Body of pancreas (tissue), 4 donors: Measurements from ENCODE around the gene NEDD4. TPM values are rescaled to one million over a fixed set of nuclear protein-coding genes. Genes with fewer than 3 reads are reported as not detected.
"Not testable (repeated sequence)": the region's sequence is repeated elsewhere in the genome, so short reads cannot be mapped to it uniquely, and the experiment has no call there.

Experiments used
- ATAC-seq: fragments of 150-250 bp; one replicate; pipeline ENCODE4 v1.9.1; 2016
- DNase-seq, 4 donors: peaks; one replicate each; pipeline ENCODE4 v3.0.0-alpha.2; 2019
- H3K27ac ChIP-seq, 4 donors: fragments of 200-600 bp; sonication (generic); 1 replicate in 3 of 4; 2 replicates in 1 of 4; pipeline versions ENCODE4 v1.5.1 to v1.6.1; 2016 to 2019; ENCODE audit warnings: mild to moderate bottlenecking in 1 of 4, mixed read lengths in 1 of 4, moderate library complexity in 1 of 4
- H3K27me3 ChIP-seq, 2 donors: fragments of 200-600 bp; sonication (generic); one replicate each; pipeline ENCODE4 v1.6.0; 2016; ENCODE audit warnings: mild to moderate bottlenecking in 1 of 2
- H3K36me3 ChIP-seq, 2 donors: fragments of 200-600 bp; sonication (generic); replicated peaks in 1 of 2; 2 replicates each; pipeline ENCODE4 v1.5.1; 2016; ENCODE audit warnings: low read depth in 2 of 2; ENCODE audit not compliant: insufficient read depth in 1 of 2
- H3K4me1 ChIP-seq: fragments of 200-600 bp; sonication (generic); one replicate; pipeline ENCODE4 v1.6.0; 2016
- H3K4me3 ChIP-seq, 2 donors: fragments of 200-600 bp; sonication (generic); 1 replicate in 1 of 2; 2 replicates in 1 of 2; pipeline ENCODE4 v1.5.1; 2016 to 2019
- H3K9me3 ChIP-seq, 3 donors: fragments of 200-600 bp; sonication (generic); 1 replicate in 2 of 3; 2 replicates in 1 of 3; pipeline ENCODE4 v1.5.1; 2016
- POLR2A ChIP-seq, 3 donors: fragments of 450-650 bp; IDR thresholded peaks; one replicate each; pipeline ENCODE4 v1.6.1; 2016; ENCODE audit warnings: antibody characterized with exemption in 3 of 3, mild to moderate bottlenecking in 2 of 3
- whole genome bisulfite sequencing, 2 donors: methylation state at CpG; one replicate each; pipeline ENCODE4 v1.1.5; 2017; 5-methylcytosine and 5-hydroxymethylcytosine counted together
- intact Hi-C: fragments of 100-400 bp; cut with DNase I; formaldehyde crosslinking; loops from one replicate; pipeline ENCODE4 v1.15.1; 2023
- total RNA-seq, 2 donors: library from RNA; depleted of rRNA; stranded (reverse); fragments of >200 nt; gene quantifications; one replicate each; pipeline ENCODE4 v1.1.0, GENCODE V29; 2016
- TF ChIP-seq, protein P1 (sequence below), 7 experiments: fragments of 450-650 bp in 4 of 7; fragments of 200-600 bp in 3 of 7; sonication (generic) in 3 of 7; IDR thresholded peaks; one replicate each; pipeline ENCODE4 v1.5.1; 2016 to 2019; ENCODE audit warnings: antibody characterized with exemption in 7 of 7

The NEDD4 gene
- total RNA-seq, 2 donors from 2014 or later: 3.0 to 8.0 TPM

DNA sequence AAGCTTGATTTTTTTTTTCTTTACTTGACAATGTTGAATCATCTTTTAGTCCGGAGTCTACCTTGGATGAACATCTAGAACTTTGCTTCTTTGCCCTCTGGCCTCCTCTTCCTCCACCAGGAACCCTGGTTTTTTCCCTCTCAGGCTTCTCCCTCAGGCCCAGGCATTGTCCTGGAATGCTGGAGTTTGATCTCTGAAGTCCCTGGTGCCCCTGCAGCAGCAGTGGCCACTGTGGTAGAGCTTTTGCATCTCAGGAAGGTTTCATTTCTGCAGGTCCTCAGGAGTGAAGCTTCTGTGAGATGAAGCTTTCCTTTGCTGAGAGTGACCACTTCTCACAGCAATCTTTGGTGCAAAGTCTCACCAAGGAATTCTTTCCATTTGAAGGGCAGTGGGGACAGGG, 39.0 kb upstream of the NEDD4 start:
- H3K9me3 ChIP-seq: no peaks in the 10 kb centered on the region
- DNase-seq: no peak
- no peak overlapping the region for H3K27ac ChIP-seq
- WGBS, 2 donors: 88 to 94% methylated on average over 1 of the region's 1 CpG
- intact Hi-C loops: no loop called here
- no peaks in the 10 kb centered on the region for H3K4me1 ChIP-seq
- no peaks in the 10 kb centered on the region for H3K27me3 ChIP-seq
- ATAC-seq: no peak
- H3K4me3 ChIP-seq: no peak overlapping the region
- H3K36me3 ChIP-seq: no peaks in the 10 kb centered on the region
- TF ChIP-seq POLR2A (IDR thresholded peaks at IDR 0.05): no peak
- TF ChIP-seq, protein P1, sequence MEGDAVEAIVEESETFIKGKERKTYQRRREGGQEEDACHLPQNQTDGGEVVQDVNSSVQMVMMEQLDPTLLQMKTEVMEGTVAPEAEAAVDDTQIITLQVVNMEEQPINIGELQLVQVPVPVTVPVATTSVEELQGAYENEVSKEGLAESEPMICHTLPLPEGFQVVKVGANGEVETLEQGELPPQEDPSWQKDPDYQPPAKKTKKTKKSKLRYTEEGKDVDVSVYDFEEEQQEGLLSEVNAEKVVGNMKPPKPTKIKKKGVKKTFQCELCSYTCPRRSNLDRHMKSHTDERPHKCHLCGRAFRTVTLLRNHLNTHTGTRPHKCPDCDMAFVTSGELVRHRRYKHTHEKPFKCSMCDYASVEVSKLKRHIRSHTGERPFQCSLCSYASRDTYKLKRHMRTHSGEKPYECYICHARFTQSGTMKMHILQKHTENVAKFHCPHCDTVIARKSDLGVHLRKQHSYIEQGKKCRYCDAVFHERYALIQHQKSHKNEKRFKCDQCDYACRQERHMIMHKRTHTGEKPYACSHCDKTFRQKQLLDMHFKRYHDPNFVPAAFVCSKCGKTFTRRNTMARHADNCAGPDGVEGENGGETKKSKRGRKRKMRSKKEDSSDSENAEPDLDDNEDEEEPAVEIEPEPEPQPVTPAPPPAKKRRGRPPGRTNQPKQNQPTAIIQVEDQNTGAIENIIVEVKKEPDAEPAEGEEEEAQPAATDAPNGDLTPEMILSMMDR (IDR thresholded peaks at IDR 0.05): no peak

GRCh38 chr15:56031836-56032235, 38.4 kb upstream of the NEDD4 start:
- intact Hi-C loops: no loop called here
- no peaks in the 10 kb centered on the region for H3K4me1 ChIP-seq
- H3K9me3 ChIP-seq: no peaks in the 10 kb centered on the region
- 64 to 73% methylated on average over 6 of the region's 6 CpGs for WGBS, 2 donors
- DNase-seq: no peak
- no peak for TF ChIP-seq POLR2A (IDR thresholded peaks at IDR 0.05)
- TF ChIP-seq, protein P1 (IDR thresholded peaks at IDR 0.05): no peak
- ATAC-seq: no peak
- no peaks in the 10 kb centered on the region for H3K36me3 ChIP-seq
- H3K4me3 ChIP-seq: no peak overlapping the region
- no peak overlapping the region for H3K27ac ChIP-seq
- no peaks in the 10 kb centered on the region for H3K27me3 ChIP-seq

DNA sequence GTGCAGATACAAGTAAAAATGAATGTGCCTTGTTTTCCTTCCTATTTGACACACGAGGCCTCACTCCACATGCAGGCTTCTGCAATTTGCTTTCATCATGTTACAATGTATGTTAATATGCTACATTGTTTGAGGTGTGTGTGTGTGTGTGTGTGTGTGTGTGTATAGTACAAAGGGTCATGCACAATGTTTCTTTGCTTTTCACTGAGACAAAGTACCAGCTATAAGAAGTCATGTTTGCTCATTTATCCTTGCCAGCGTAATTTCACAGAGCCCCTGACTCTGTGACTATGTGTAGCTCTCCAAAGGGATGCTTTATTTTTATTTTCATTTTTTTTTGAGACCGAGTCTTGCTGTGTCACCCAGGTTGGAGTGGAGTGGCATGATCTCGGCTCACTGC, 38.0 kb upstream of the NEDD4 start:
- Histone ChIP-seq H3K27me3 (no peaks in the 10 kb centered on the region), H3K27ac (no peak overlapping the region), H3K36me3 (no peaks in the 10 kb centered on the region), H3K4me3 (no peak overlapping the region), H3K4me1 (no peaks in the 10 kb centered on the region), H3K9me3 (no peaks in the 10 kb centered on the region)
- ATAC-seq (no peak), DNase-seq (no peak)
- TF ChIP-seq POLR2A (IDR thresholded peaks at IDR 0.05): no peak
- TF ChIP-seq, protein P1 (IDR thresholded peaks at IDR 0.05): no peak
- intact Hi-C loops: no loop called here
- 62 to 70% methylated on average over 4 of the region's 4 CpGs for WGBS, 2 donors

- intact Hi-C loops: no loop called here
- Histone ChIP-seq H3K27me3 (no peaks in the 10 kb centered on the region), H3K4me3 (no peak overlapping the region), H3K27ac (no peak overlapping the region), H3K9me3 (no peaks in the 10 kb centered on the region), H3K4me1 (no peaks in the 10 kb centered on the region), H3K36me3 (no peaks in the 10 kb centered on the region)
- 70 to 77% methylated on average over 2 of the region's 2 CpGs for WGBS, 2 donors
- DNase-seq (no peak), ATAC-seq (no peak)
- TF ChIP-seq, protein P1 (IDR thresholded peaks at IDR 0.05): no peak
- no peak for TF ChIP-seq POLR2A (IDR thresholded peaks at IDR 0.05)
Measured at GRCh38 chr15:56028430-56028829, 35.0 kb upstream of the NEDD4 start.

GRCh38 chr15:56023160-56023559, 29.7 kb upstream of the NEDD4 start:
- H3K4me1 ChIP-seq, H3K27ac ChIP-seq, H3K4me3 ChIP-seq, intact Hi-C loops, ATAC-seq, H3K27me3 ChIP-seq, DNase-seq, H3K36me3 ChIP-seq, H3K9me3 ChIP-seq: not testable (repeated sequence)
- 69 to 84% methylated on average over 7 of the region's 7 CpGs for WGBS, 2 donors
